Measurements from ENCODE around the gene OR10A2. TPM values are rescaled to one million over a fixed set of nuclear protein-coding genes. Genes with fewer than 3 reads are reported as not detected.

OR10A2 gene
- total and polyA plus RNA-seq, 2 experiments from 2014 or later, result 0.10 TPM; not detected in 1

DNA sequence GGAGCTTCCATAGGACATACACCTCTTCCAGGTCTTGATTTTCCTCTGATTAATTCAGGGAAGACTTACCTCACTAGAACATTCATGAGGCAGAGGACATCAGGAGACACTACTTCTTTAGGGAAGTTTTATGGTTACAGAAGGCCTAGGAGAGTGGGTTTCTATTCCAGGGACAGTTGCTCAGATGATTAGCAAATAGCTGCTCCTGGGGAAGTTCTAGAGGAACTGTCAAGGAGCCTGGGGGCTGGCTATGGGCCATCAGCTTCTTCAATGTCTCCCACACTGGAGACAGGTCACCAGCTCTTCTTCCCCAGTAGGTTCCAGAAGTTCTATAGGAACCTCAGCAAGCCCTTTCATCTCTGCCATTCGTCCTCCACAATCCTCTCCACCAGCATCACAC, 28.8 kb upstream of the OR10A2 start:
- Histone ChIP-seq H3K36me3 (ENCODE audit: low read depth) (no peaks in the 10 kb centered on the region), H3K4me2 (ENCODE audit: unreplicated experiment) (no peak overlapping the region), H3K27me3 (replicated peaks; ENCODE audit: insufficient read depth) (no peaks in the 10 kb centered on the region), H3K9me3 (ENCODE audit: low read depth) (no peaks in the 10 kb centered on the region), H3K79me2 (ENCODE audit: insufficient read depth) (no peaks in the 10 kb centered on the region), H3F3A (ENCODE audit: insufficient read depth) (no peaks in the 10 kb centered on the region), H3K4me3 (no peak overlapping the region), H3K4me1 (ENCODE audit: insufficient read depth) (no peaks in the 10 kb centered on the region), H3K9ac (no peak overlapping the region), H4K20me1 (ENCODE audit: insufficient read depth) (no peaks in the 10 kb centered on the region), H2AFZ (no peak overlapping the region), H3K27ac (no peak overlapping the region), H3K9me2 (ENCODE audit: insufficient read depth) (no peaks in the 10 kb centered on the region)
- TF ChIP-seq EZH2 (IDR thresholded peaks at IDR 0.05; ENCODE audit: insufficient read depth, poor library complexity, severe bottlenecking) (no peak), EZH2phosphoT487 (IDR thresholded peaks at IDR 0.05; ENCODE audit: insufficient read depth, low read depth) (no peak)
- WGBS, 2 experiments (ENCODE audit: low coverage in 1 of 2, low lambda C conversion rate in 2 of 2, missing lambda C conversion rate in 2 of 2), result 24 to 38% methylated on average over 1 of the region's 1 CpG
- in situ Hi-C loops (cut with MboI), result no loop called here
- DNase-seq, result no peak

DNA sequence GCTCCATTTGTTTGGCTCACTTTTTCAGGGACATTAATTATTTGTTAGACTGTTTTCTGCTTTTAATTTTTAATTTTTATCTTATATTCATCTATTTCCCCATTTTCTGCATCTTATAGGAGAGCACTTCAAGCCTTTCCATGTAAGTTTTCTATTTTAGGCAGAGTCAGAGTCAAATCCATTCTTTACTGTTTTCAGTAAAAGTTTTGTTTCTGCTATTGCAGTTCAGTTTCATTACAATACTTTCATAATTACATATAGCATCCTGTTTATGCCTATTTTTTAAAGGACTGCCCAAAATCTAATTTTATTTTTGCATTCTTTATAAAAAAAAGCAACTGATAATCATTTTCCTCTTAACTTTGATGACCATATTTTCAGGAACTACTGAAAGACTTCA, 21.2 kb upstream of the OR10A2 start:
- no peak overlapping the region for H3K4me3 ChIP-seq
- no peaks in the 10 kb centered on the region for H3K27me3 ChIP-seq (replicated peaks; ENCODE audit: insufficient read depth)
- no peaks in the 10 kb centered on the region for H3F3A ChIP-seq (ENCODE audit: insufficient read depth)
- H2AFZ ChIP-seq, result no peak overlapping the region
- no peaks in the 10 kb centered on the region for H3K4me1 ChIP-seq (ENCODE audit: insufficient read depth)
- no peaks in the 10 kb centered on the region for H4K20me1 ChIP-seq (ENCODE audit: insufficient read depth)
- DNase-seq, result no peak
- no peaks in the 10 kb centered on the region for H3K9me3 ChIP-seq (ENCODE audit: low read depth)
- H3K9ac ChIP-seq, result no peak overlapping the region
- no peak overlapping the region for H3K27ac ChIP-seq
- H3K79me2 ChIP-seq (ENCODE audit: insufficient read depth), result no peaks in the 10 kb centered on the region
- H3K36me3 ChIP-seq (ENCODE audit: low read depth), result no peaks in the 10 kb centered on the region
- H3K4me2 ChIP-seq (ENCODE audit: unreplicated experiment), result no peak overlapping the region
- in situ Hi-C loops (cut with MboI), result no loop called here
- H3K9me2 ChIP-seq (ENCODE audit: insufficient read depth), result no peaks in the 10 kb centered on the region
- TF ChIP-seq EZH2 (IDR thresholded peaks at IDR 0.05; ENCODE audit: insufficient read depth, poor library complexity, severe bottlenecking), result no peak
- TF ChIP-seq EZH2phosphoT487 (IDR thresholded peaks at IDR 0.05; ENCODE audit: insufficient read depth, low read depth), result no peak

DNA sequence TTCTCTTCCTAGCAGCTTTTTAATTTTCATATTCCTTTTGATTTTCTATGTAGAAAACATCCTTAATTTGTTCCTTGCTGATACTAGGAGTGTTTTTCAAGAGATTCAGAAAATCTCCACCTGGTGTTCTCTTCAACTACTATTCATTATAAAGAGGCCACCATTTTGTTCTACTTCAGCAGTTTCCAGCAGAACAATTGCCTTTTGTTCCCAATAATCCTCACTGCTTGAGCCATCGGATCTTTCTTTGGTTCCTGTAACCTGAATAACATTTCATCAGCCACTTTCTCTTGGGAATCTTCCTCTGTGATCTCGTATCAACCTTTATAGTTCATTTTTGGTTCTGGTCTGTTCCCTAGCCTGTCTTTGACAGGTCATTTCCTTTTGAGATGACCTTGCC, 19.2 kb upstream of the OR10A2 start:
- Histone ChIP-seq H3K79me2 (ENCODE audit: insufficient read depth) (no peaks in the 10 kb centered on the region), H3K4me1 (ENCODE audit: insufficient read depth) (no peaks in the 10 kb centered on the region), H3K4me3 (no peak overlapping the region), H2AFZ (no peak overlapping the region), H3K36me3 (ENCODE audit: low read depth) (no peaks in the 10 kb centered on the region), H3K9me2 (ENCODE audit: insufficient read depth) (no peaks in the 10 kb centered on the region), H3K4me2 (ENCODE audit: unreplicated experiment) (no peak overlapping the region), H3F3A (ENCODE audit: insufficient read depth) (no peaks in the 10 kb centered on the region), H4K20me1 (ENCODE audit: insufficient read depth) (no peaks in the 10 kb centered on the region), H3K9me3 (ENCODE audit: low read depth) (no peaks in the 10 kb centered on the region), H3K27me3 (replicated peaks; ENCODE audit: insufficient read depth) (no peaks in the 10 kb centered on the region), H3K27ac (no peak overlapping the region), H3K9ac (no peak overlapping the region)
- DNase-seq, result no peak
- 58% methylated on average over 2 of the region's 2 CpGs for WGBS, 2 experiments (ENCODE audit: low coverage in 1 of 2, low lambda C conversion rate in 2 of 2, missing lambda C conversion rate in 2 of 2)
- in situ Hi-C loops (cut with MboI), result no loop called here
- TF ChIP-seq EZH2 (IDR thresholded peaks at IDR 0.05; ENCODE audit: insufficient read depth, poor library complexity, severe bottlenecking) (no peak), EZH2phosphoT487 (IDR thresholded peaks at IDR 0.05; ENCODE audit: insufficient read depth, low read depth) (no peak)

DNA sequence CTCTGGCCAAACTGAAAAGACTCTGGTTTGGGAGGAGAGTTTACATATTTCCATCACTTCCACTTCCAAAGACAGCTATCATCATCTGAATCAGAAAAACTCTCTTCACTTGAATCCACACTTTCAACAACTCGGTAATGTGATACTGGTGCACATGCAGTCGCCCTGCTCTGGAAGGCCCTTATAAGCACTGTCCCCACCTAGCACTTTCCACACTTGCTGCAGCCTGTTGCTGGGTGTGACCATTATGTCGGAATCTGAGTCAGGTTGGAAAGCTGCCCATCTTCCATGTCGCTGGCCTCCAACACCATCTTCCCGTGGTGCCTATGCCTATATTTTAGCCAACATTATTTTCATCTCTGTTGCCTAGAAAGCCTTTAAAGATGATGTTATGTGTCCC, 18.5 kb upstream of the OR10A2 start:
- H3K9me3 ChIP-seq (ENCODE audit: low read depth), result no peaks in the 10 kb centered on the region
- no peak overlapping the region for H3K9ac ChIP-seq
- H3K27me3 ChIP-seq (replicated peaks; ENCODE audit: insufficient read depth), result no peaks in the 10 kb centered on the region
- TF ChIP-seq EZH2phosphoT487 (IDR thresholded peaks at IDR 0.05; ENCODE audit: insufficient read depth, low read depth) (no peak), EZH2 (IDR thresholded peaks at IDR 0.05; ENCODE audit: insufficient read depth, poor library complexity, severe bottlenecking) (no peak)
- no peak for DNase-seq
- no peaks in the 10 kb centered on the region for H4K20me1 ChIP-seq (ENCODE audit: insufficient read depth)
- no peak overlapping the region for H3K27ac ChIP-seq
- 55 to 65% methylated on average over 5 of the region's 5 CpGs for WGBS, 2 experiments (ENCODE audit: low coverage in 1 of 2, low lambda C conversion rate in 2 of 2, missing lambda C conversion rate in 2 of 2)
- no peak overlapping the region for H3K4me2 ChIP-seq (ENCODE audit: unreplicated experiment)
- no peaks in the 10 kb centered on the region for H3K36me3 ChIP-seq (ENCODE audit: low read depth)
- H3K4me3 ChIP-seq, result no peak overlapping the region
- no peaks in the 10 kb centered on the region for H3K79me2 ChIP-seq (ENCODE audit: insufficient read depth)
- H3F3A ChIP-seq (ENCODE audit: insufficient read depth), result no peaks in the 10 kb centered on the region
- H2AFZ ChIP-seq, result no peak overlapping the region
- H3K9me2 ChIP-seq (ENCODE audit: insufficient read depth), result no peaks in the 10 kb centered on the region
- no peaks in the 10 kb centered on the region for H3K4me1 ChIP-seq (ENCODE audit: insufficient read depth)
- in situ Hi-C loops (cut with MboI), result no loop called here

DNA sequence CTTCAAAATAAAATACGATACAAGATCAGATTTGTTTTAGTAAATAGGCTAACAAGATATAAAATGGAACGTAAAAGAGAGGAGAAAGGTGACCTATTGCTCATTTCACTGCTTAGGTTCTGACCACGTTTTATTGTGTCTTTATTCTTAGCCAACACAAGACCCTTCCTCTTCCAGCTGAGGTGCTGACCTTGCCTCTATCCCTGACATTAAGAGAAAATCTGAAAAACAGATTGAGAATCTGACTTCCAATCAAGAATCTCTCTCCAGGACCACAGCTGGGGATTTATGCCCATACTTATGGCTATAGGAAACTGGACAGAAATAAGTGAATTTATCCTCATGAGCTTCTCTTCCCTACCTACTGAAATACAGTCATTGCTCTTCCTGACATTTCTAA, 17.5 kb upstream of the OR10A2 start, which contains the start of gene OR10A5:
Gene OR10A5 (plus strand): TSS at position 301 of the 400 bp plus-strand sequence. CDS start 0 bp downstream, at position 301.
- no peaks in the 10 kb centered on the region for H3F3A ChIP-seq (ENCODE audit: insufficient read depth)
- no peaks in the 10 kb centered on the region for H3K79me2 ChIP-seq (ENCODE audit: insufficient read depth)
- no peaks in the 10 kb centered on the region for H4K20me1 ChIP-seq (ENCODE audit: insufficient read depth)
- no peaks in the 10 kb centered on the region for H3K9me3 ChIP-seq (ENCODE audit: low read depth)
- H3K4me3 ChIP-seq, result no peak within 1 kb of the TSS
- H3K9me2 ChIP-seq (ENCODE audit: insufficient read depth), result no peaks in the 10 kb centered on the region
- TF ChIP-seq EZH2phosphoT487 (IDR thresholded peaks at IDR 0.05; ENCODE audit: insufficient read depth, low read depth) (no peak), EZH2 (IDR thresholded peaks at IDR 0.05; ENCODE audit: insufficient read depth, poor library complexity, severe bottlenecking) (no peak)
- H2AFZ ChIP-seq, result no peak within 1 kb of the TSS
- in situ Hi-C loops (cut with MboI), result no loop called here
- H3K4me2 ChIP-seq (ENCODE audit: unreplicated experiment), result no peak within 1 kb of the TSS
- H3K9ac ChIP-seq, result no peak within 1 kb of the TSS
- H3K27me3 ChIP-seq (replicated peaks; ENCODE audit: insufficient read depth), result no peaks in the 10 kb centered on the region
- no peak for DNase-seq
- H3K4me1 ChIP-seq (ENCODE audit: insufficient read depth), result no peaks in the 10 kb centered on the region
- WGBS, 2 experiments (ENCODE audit: low coverage in 1 of 2, low lambda C conversion rate in 2 of 2, missing lambda C conversion rate in 2 of 2), result 20 to 40% methylated on average over 3 of the region's 3 CpGs
- H3K27ac ChIP-seq, result no peak within 1 kb of the TSS
- no peaks in the 10 kb centered on the region for H3K36me3 ChIP-seq (ENCODE audit: low read depth)

Measured in GM23248 (cell line).